GM21737 (cell line): ENCODE results near the gene GAB2.
"Not testable (repeated sequence)": the region's sequence is repeated elsewhere in the genome, so short reads cannot be mapped to it uniquely, and the experiment has no call there.

Experiments used
- ATAC-seq: cut with Tn5 transposase; IDR thresholded peaks from one replicate; pipeline ENCODE4 v1.9.1; 2021; ENCODE audit warnings: mild to moderate bottlenecking, moderate library complexity; ENCODE audit not compliant: unreplicated experiment

GAB2 gene

DNA sequence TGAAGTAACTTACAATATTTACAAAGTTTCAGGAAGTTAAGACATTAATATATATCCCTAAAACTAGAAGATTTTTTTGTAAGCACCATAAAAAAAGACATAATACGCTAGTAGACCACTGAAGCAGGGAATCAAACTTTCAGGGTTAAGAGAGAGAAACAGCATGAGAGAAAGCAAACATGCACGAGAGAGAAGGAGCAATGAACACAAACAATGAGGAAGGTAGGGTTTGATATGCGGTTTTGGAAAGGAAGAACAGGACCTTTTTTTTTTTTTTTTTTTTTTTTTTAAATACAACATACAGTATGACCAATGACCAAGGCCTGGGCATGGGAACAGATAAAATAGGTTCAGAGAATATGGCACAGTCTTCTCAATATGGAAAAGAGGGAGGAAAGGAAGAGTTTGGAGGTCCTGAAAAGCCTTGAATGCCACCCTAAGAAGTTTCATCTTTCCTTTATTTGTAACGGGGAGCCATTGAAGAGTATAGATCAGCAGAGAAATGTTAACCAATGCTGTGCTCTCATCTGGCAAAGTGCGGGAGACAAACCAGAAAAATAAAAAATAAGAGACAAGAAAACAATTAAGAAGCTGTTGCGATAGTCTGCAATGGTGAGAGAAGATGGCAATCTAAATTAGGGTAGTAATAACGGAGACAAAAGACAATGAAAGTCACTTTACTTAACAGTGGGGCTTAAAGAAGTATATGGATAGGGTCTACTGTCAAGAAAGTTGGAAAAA, 127.9 kb downstream of the GAB2 start:
- ATAC-seq = no peak

DNA sequence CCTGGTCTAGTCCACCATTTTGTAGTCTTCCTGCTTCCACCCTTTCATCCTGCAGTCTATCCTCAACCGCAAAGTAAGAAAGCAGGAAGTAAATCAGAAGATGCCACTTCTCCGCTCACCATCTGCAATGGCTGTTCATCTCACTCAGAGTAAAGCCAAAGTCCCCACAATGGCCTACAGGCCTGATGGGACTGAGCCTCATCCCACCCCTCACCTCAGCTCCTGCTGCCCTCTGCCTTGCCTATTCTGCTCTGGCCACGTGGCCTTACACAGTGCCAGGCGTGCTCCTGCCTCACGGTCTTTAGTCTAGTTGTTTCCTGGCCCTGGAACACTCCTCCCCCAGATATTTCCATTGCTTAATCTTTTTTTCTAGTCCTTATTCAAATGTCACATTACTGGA, 133.4 kb downstream of the GAB2 start:
- ATAC-seq = no peak

DNA sequence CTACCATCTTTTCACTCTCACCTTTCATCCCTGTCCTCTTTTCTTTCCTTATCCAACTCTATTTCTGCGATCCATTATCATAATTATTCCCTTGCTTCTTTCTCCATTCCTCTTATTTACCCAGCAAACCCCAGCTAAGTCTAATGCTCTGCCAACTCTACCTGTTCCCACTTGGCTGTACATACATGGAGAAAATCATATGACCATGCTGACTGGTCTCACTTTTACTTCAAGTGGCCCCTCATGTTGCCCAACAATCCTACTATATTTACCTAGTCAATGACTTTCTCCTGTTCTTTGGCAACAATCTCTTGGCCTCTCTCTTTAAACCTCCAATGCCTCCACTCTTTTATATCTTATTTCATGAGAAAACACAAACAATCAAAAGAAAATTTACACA, 134.8 kb downstream of the GAB2 start:
- no peak for ATAC-seq

GRCh38 chr11:78281511-78281910, 136.1 kb downstream of the GAB2 start:
- no peak for ATAC-seq

DNA sequence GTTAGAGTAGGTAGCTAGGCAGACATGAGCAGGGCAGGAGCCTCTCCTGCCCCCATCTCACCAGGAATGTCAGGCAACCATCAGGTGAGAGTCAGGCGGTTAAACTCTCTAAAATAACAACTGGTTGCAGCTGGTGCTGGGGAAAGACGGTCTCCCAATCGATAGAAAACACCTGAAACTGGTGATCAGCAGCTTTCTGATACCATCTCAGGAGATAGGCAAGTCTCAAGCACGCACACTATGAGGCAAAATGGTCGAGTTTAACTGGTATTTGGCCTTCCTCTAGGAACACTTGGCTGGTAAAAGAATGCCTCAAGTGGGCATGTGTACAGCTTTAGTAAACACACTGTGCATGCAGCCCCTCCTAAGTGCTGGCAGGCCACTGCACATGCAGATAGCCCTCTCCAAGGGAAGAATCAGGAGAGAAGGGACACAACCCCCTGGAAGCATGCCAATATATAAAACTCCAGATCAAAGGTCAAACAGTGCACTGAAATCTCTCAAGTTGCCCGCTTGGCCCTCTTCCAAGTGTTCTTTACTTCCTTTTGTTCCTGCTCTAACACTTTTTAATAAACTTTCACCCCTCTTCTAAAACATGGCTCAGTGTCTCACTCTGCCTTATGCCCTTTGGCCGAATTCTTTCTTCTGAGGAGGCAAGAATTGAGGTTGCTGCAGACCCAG, 140.2 kb downstream of the GAB2 start:
- no peak for ATAC-seq

DNA sequence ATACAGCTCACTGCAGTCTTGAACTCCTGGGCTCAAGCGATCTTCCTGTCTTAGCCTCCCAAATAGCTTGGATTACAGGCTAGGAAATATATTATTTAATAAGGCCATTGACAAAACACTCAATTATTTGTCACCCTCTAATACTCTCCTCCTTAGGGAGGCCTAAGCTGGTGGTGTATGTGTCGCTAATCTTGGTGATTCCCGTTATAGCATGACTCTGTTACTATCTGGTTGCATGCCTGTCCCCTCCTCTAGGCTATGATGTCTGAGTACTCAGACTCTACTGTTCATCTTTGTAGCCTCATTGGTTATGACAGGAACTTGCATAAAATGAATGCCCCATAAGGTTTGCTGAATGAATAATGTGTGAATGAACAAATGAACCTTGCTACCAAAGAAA, 141.3 kb downstream of the GAB2 start:
- no peak for ATAC-seq

DNA sequence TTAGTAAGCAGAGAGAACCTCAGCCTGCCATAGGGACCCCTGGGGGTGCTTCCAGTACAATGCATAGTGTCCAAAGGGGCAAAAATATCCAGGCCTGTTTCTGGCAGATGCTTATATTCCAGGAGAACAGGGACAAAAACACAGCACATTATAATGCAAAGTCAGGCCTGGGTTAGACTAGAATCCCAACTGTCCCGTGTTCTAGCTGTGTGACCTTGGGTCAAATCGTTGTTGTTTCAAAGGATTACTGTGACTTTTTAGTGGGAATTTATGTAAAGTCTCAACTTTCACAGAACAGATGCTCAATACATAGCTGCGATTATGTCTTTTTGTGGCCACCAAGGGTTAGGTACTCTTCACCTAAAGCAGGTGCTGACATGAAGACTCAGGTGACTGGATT, 142.9 kb downstream of the GAB2 start:
- no peak for ATAC-seq

DNA sequence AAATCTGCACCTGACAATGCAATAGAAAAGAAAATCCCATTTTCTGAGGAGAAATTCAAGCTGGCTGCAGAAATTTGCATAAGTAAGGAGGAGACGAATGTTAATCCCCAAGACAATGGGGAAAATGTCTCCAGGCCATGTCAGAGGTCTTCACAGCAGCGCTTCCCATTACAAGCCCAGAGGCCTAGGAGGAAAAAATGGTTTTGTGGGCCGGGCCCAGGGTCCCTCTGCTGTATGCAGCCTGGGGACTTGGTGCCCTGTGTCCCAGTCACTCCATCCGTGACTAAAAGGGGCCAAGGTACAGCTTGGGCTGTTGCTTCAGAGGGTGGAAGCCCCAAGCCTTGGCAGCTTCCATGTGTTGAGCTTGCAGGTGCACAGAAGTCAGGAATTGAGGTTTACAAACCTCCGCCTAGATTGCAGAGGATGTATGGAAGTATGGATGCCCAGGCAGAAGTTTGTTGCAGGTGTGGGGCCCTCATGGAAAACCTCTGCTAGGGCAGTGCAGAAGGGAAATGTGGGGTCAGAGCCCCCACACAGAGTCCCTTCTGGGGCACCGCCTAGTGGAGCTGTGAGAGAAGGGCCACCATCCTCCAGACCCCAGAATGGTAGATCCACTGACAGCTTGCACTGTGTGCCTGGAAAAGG, 144.9 kb downstream of the GAB2 start:
- ATAC-seq = not testable (repeated sequence)

DNA sequence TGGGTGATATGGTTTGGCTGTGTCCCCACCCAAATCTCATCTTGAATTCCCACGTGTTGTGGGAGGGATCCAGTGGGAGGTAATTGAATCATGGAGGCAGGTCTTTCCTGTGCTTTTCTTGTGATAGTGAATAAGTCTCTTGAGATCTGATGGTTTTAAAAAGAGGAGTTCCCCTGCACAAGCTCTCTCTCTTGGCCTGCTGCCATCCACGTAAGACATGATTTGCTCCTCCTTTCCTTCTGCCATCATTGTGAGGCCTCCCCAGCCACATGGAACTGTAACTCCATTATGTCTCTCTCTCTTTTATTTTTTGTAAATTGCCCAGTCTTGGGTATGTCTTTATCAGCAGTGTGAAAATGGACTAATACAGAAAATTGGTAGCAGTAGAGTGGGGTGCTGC, 145.8 kb downstream of the GAB2 start:
- not testable (repeated sequence) for ATAC-seq

GRCh38 chr11:78270971-78271370, 146.6 kb downstream of the GAB2 start:
- no peak for ATAC-seq

- ATAC-seq = no peak
These were observed 147.8 kb downstream of the GAB2 start for GRCh38 chr11:78269806-78270205.

- ATAC-seq = no peak
These were observed 148.8 kb downstream of the GAB2 start for GRCh38 chr11:78268591-78269410.

DNA sequence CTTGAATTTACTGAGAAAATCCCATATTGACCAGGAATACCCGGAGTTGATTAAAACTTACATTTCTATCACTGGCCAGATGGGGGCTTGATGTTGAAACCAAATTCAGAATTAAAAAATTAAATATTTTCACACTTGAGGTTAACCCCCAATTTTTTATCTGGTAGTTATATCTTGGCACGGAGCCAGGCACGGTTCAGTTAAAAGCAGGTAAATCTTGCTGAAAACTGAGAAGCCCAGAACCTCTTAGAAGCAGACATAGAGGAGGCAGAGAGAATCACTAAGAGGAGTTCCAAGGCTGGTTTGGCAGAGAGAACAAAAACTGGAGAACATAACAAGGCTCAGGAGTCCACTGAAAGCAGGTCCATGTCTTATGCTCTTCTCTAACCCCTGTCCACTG, 151.2 kb downstream of the GAB2 start:
- ATAC-seq = no peak

GRCh38 chr11:78265326-78265725, 152.3 kb downstream of the GAB2 start:
- no peak for ATAC-seq

DNA sequence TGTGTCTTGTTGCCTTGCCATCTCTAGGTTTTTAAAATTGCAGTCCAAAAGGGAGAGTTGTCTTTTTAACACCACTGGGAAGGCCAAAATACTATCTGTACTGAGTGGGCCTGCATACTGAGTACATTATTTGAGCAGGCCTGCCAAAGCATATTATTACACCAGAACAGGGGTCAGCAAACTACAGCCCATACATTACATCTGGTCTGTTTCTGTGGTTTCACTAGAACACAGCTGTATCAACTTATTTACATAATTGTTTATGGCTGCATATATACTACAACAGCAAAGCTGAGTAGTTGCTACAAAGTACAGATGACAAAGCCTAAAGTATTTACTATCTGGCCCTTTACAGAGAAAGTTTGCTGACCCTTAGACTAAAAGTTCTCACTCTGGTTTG, 154.9 kb downstream of the GAB2 start:
- ATAC-seq = no peak

GRCh38 chr11:78262238-78262637, 155.4 kb downstream of the GAB2 start:
- no peak for ATAC-seq

DNA sequence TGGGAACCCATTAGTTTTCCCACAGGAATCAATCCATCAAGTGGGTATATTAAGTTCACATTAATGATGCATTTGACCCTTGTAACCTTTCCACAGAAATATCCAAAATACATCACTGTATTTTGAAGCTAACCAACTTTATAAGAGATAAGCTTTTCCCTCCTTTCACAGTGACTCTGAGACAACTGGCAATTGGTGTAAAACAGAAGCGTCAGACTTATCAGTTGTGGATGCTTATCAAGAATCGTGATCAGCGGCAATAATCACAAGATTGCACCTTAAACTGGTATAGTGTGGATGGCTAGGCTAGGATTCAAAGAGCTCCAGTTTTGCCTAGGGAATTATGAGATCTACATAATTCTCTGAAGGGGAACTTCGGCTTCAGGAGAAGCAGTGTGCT, 155.8 kb downstream of the GAB2 start:
- ATAC-seq = no peak

- no peak for ATAC-seq
These were observed 156.3 kb downstream of the GAB2 start for GRCh38 chr11:78261367-78261766.

DNA sequence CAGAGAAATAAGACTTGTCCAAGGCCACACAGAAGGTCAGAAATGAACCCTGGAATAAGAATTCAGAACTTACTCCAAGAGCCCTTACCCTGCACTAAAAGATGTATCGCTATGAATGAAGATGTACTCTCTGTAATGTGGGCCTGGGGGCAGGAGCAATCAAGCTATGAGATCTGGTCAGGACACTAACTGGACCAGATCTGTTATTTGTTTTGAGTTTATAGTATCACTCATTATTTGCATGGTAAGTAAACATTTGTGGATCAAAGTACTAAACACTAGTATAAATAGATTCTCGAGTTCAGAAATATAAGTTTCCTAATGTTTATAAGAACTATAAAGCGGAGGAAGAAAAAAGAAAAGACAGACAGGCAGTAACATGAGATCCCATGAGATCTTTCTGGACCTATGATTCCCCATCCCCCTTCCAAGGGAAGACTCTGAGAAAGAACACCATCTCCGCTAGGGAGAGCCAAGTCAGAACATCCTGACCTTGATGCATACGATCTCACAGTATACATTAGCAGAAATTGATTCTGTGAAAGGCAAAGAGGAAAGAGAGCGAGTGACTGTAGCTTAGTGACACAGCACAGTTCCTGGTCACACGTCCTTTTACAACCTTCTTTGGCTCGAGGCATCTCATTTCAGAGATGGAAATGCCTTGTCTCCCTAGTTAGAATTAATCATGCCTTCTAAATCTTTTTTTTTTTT, 157.7 kb downstream of the GAB2 start:
- ATAC-seq = no peak

DNA sequence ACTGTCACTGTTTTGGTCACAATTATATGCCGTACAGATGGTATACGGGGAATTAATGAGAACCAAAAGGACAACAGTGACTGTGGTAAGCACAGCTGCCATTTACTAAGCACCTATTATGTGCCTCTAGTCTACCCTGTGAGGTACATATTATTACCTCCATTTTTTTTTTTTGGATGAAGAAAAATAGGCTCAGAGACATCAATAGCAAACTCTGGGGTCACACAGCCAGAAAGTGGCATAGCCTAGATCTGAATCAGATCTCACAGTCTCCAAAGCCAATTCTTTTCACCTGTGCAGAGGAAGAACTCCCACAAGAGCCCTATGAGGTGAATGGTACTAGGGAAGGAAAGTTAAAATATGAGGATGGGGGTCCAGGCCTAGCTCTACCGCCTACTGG, 160.0 kb downstream of the GAB2 start:
- no peak for ATAC-seq

DNA sequence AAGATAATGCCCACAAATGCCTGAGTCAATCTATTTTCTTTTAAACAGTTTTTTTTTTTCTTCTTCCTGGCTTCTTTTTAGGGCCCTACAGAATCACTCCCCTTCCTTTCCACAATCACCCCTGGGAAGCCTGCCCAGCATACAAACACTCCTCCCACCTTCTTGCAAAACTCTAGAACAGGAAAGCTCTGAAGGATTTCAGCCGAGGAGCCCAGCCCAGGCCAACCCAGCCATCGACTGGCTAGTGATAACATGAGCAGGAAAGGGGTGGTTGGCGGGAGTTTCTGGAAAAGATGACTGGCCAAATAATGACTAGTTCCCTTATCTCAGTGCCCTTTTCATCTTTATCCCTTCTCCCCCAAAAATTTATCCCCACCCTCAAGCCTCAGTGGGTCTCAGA, 160.7 kb downstream of the GAB2 start:
- no peak for ATAC-seq
